ENCODE results near the gene DSCAM. TPM values are rescaled to one million over a fixed set of nuclear protein-coding genes. Genes with fewer than 3 reads are reported as not detected.

The DSCAM gene
- total and polyA plus RNA-seq, 4 donors = 0.02 to 0.25 (median 0.09) TPM

DNA sequence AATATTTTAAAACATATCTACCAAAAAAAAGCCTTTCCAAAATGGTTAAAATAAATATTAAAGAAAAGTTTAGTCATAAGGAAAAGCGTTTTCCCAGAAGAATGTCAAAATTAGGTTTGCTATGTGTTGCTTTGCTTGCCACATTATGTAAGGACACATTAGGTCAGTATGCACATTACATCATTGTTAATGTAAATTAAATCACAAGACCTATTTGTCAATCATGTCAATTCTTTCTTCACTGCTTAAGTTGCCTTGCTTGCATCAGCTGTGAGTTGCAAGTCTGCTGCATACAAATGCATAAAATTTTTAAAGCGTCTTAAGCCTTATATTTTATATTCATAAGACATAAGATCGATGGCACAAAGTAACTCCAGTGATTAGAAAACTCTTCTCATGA, 530.9 kb downstream of the DSCAM start:
- no peaks in the 10 kb centered on the region for H3K27me3 ChIP-seq (ENCODE audit: control insufficient read depth in 3 of 3, insufficient read depth in 3 of 3, low read length in 2 of 3)
- DNase-seq (no peak), ATAC-seq (ENCODE audit: insufficient read depth, low FRiP score) (no peak)
- no peaks in the 10 kb centered on the region for H3K9me3 ChIP-seq (ENCODE audit: control insufficient read depth in 4 of 4, insufficient read depth in 3 of 4, low read length in 3 of 4)
- no peaks in the 10 kb centered on the region for H3K4me1 ChIP-seq (ENCODE audit: control insufficient read depth in 5 of 5, insufficient read depth in 5 of 5, low read length in 5 of 5)
- no peak overlapping the region for H3K9ac ChIP-seq (ENCODE audit: insufficient read depth in 1 of 2, low read length in 2 of 2)
- H3K36me3 ChIP-seq (ENCODE audit: control insufficient read depth in 4 of 4, insufficient read depth in 4 of 4, low read length in 4 of 4) = no peaks in the 10 kb centered on the region
- H3K27ac ChIP-seq (ENCODE audit: low read depth in 1 of 2, low read length in 1 of 2) = no peak overlapping the region
- TF ChIP-seq, protein P1, sequence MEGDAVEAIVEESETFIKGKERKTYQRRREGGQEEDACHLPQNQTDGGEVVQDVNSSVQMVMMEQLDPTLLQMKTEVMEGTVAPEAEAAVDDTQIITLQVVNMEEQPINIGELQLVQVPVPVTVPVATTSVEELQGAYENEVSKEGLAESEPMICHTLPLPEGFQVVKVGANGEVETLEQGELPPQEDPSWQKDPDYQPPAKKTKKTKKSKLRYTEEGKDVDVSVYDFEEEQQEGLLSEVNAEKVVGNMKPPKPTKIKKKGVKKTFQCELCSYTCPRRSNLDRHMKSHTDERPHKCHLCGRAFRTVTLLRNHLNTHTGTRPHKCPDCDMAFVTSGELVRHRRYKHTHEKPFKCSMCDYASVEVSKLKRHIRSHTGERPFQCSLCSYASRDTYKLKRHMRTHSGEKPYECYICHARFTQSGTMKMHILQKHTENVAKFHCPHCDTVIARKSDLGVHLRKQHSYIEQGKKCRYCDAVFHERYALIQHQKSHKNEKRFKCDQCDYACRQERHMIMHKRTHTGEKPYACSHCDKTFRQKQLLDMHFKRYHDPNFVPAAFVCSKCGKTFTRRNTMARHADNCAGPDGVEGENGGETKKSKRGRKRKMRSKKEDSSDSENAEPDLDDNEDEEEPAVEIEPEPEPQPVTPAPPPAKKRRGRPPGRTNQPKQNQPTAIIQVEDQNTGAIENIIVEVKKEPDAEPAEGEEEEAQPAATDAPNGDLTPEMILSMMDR (IDR thresholded peaks at IDR 0.05; ENCODE audit: control extremely low read depth, extremely low read depth) = no peak
- 85 to 90% methylated on average over 3 of the region's 3 CpGs for WGBS, 2 donors
- H3K4me3 ChIP-seq = no peak overlapping the region

DNA sequence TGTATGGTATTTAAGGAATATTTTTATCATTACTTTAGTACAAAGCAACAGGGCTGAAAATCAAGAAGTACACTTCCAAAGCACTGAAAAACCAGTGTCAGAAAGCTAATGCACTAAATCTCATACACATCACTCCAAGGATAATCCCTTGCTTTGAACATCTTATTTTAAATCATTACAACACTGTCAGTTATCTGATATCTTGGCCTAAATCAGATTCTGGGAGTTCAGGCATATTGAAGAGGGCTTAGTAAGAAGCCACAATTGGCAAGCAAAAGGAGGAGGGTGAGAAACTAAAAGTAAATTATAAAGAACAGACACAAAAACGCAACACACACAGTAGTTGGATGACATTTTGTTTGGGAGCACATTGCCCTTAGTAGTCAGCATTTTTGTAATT, 531.3 kb downstream of the DSCAM start:
- Histone ChIP-seq H3K27me3 (ENCODE audit: control insufficient read depth in 3 of 3, insufficient read depth in 3 of 3, low read length in 2 of 3) (no peaks in the 10 kb centered on the region), H3K4me3 (no peak overlapping the region), H3K9me3 (ENCODE audit: control insufficient read depth in 4 of 4, insufficient read depth in 3 of 4, low read length in 3 of 4) (no peaks in the 10 kb centered on the region), H3K27ac (ENCODE audit: low read depth in 1 of 2, low read length in 1 of 2) (no peak overlapping the region), H3K36me3 (ENCODE audit: control insufficient read depth in 4 of 4, insufficient read depth in 4 of 4, low read length in 4 of 4) (no peaks in the 10 kb centered on the region), H3K4me1 (ENCODE audit: control insufficient read depth in 5 of 5, insufficient read depth in 5 of 5, low read length in 5 of 5) (no peaks in the 10 kb centered on the region), H3K9ac (ENCODE audit: insufficient read depth in 1 of 2, low read length in 2 of 2) (no peak overlapping the region)
- ATAC-seq (ENCODE audit: insufficient read depth, low FRiP score) (no peak), DNase-seq (no peak)
- 65 to 66% methylated on average over 1 of the region's 1 CpG for WGBS, 2 donors
- TF ChIP-seq, protein P1 (IDR thresholded peaks at IDR 0.05; ENCODE audit: control extremely low read depth, extremely low read depth) = no peak

DNA sequence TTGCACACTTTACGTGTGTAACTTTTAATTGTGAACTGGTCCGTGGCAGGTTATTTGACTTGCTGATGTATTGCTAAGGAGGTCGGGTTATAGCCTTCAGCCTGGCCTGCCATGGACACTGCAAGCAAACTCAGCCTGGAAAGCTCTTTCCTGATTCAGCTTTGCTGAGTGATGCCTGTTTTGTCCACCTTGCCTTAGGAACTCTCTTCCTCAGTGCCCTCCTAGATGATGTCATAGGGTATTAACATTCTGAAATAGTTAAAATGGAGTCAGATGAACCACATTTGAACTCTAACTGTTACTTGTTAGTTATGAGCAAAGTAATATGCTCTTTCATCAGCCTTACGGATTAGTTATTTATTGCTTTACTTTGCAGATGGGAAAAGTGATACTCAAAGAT, 533.7 kb downstream of the DSCAM start:
- H3K9me3 ChIP-seq (ENCODE audit: control insufficient read depth in 4 of 4, insufficient read depth in 3 of 4, low read length in 3 of 4) = no peaks in the 10 kb centered on the region
- H3K4me1 ChIP-seq (ENCODE audit: control insufficient read depth in 5 of 5, insufficient read depth in 5 of 5, low read length in 5 of 5) = no peaks in the 10 kb centered on the region
- ATAC-seq (ENCODE audit: insufficient read depth, low FRiP score) (no peak), DNase-seq (no peak)
- H3K27ac ChIP-seq (ENCODE audit: low read depth in 1 of 2, low read length in 1 of 2) = no peak overlapping the region
- no peak overlapping the region for H3K9ac ChIP-seq (ENCODE audit: insufficient read depth in 1 of 2, low read length in 2 of 2)
- no peaks in the 10 kb centered on the region for H3K27me3 ChIP-seq (ENCODE audit: control insufficient read depth in 3 of 3, insufficient read depth in 3 of 3, low read length in 2 of 3)
- TF ChIP-seq, protein P1 (IDR thresholded peaks at IDR 0.05; ENCODE audit: control extremely low read depth, extremely low read depth) = no peak
- WGBS, 2 donors = 89 to 92% methylated on average over 4 of the region's 4 CpGs
- H3K36me3 ChIP-seq (ENCODE audit: control insufficient read depth in 4 of 4, insufficient read depth in 4 of 4, low read length in 4 of 4) = no peaks in the 10 kb centered on the region
- no peak overlapping the region for H3K4me3 ChIP-seq

DNA sequence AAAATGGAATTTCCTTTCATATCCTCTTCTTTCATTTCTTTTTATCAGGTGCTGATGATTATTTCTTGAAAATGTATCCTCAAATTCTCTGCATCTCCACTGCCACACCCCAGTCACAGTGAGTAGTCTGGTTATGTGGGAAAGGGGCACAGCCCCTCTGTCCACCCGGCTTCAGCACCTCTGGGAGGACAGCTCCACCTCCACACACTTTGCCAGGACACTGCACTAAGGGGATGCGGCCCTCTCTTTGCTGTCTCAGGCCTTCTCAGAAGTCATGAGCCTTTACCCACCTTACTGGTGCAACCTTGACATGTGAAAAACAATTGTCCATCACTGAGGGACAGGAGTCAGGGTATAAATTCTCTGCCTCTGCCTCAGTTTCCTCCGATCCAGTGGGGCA, 546.7 kb downstream of the DSCAM start:
- no peak overlapping the region for H3K4me3 ChIP-seq
- H3K36me3 ChIP-seq (ENCODE audit: control insufficient read depth in 4 of 4, insufficient read depth in 4 of 4, low read length in 4 of 4) = no peaks in the 10 kb centered on the region
- no peak overlapping the region for H3K9ac ChIP-seq (ENCODE audit: insufficient read depth in 1 of 2, low read length in 2 of 2)
- 44 to 70% methylated on average over 3 of the region's 3 CpGs for WGBS, 2 donors
- DNase-seq (peak in 1 of 3 donors; percentile 5), ATAC-seq (ENCODE audit: insufficient read depth, low FRiP score) (no peak)
- no peaks in the 10 kb centered on the region for H3K27me3 ChIP-seq (ENCODE audit: control insufficient read depth in 3 of 3, insufficient read depth in 3 of 3, low read length in 2 of 3)
- no peak overlapping the region for H3K27ac ChIP-seq (ENCODE audit: low read depth in 1 of 2, low read length in 1 of 2)
- peaks cover 0 to 4% (median 0%) of the 10 kb centered on the region in 4 donors for H3K9me3 ChIP-seq (ENCODE audit: control insufficient read depth in 4 of 4, insufficient read depth in 3 of 4, low read length in 3 of 4)
- TF ChIP-seq, protein P1 (IDR thresholded peaks at IDR 0.05; ENCODE audit: control extremely low read depth, extremely low read depth) = no peak
- H3K4me1 ChIP-seq (ENCODE audit: control insufficient read depth in 5 of 5, insufficient read depth in 5 of 5, low read length in 5 of 5) = no peaks in the 10 kb centered on the region

Data from lung (tissue), 12 donors.